Activated CD8-positive, alpha-beta memory T cell treated with anti-CD3 and anti-CD28 coated beads for 24 hours (primary cell): ENCODE data around the gene SMIM10.
"Not testable (repeated sequence)": the region's sequence is repeated elsewhere in the genome, so short reads cannot be mapped to it uniquely, and the experiment has no call there.

Source experiments
- DNase-seq: peaks from one replicate; pipeline ENCODE4 v3.0.0-alpha.2; 2020

SMIM10 gene

GRCh38 chrX:135015523-135016245 is 24.9 kb downstream of the SMIM10 start:
- no peak for DNase-seq

- DNase-seq: not testable (repeated sequence)
Measured at GRCh38 chrX:135019890-135020289, 29.1 kb downstream of the SMIM10 start.

DNA sequence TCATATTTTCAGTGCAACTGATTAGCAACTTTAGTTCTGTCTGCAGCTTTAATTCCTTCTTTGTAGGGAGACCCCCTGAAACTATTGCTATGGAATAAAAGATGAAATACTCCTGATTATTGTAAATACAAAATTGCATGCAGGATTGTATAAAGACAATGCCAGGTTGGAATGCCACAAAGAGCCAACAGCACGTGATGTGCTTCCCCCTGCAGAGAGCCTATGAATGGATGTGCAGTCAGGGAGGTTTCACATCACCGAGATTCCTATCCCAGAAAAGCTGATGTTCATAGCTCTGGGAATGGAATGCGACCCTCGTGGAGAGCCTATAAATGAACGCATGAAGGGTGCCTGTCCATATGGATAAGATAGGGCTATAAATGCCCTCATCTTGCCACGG is 33.0 kb downstream of the SMIM10 start:
- DNase-seq: not testable (repeated sequence)

DNA sequence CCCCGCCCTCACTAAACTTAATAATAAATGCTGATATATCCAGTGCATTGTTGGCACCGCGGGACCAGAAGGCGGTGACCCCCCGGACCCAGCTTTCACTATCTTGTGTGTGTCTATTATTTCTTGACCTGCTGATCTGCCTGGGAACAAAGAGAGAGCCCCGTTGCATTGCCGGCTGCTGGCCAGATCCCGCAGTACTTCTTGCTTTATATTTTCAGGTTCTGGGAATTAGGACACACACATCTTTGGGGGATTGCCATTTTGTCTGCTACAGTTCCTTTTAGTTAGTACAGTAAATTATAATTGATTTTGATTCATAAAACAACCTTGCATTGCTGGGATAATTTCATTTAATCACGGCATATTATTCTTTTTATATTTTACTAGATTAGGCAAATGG is 33.7 kb downstream of the SMIM10 start:
- no peak for DNase-seq

- DNase-seq: not testable (repeated sequence)
Measured at GRCh38 chrX:135030207-135030963, 39.6 kb downstream of the SMIM10 start.

DNA sequence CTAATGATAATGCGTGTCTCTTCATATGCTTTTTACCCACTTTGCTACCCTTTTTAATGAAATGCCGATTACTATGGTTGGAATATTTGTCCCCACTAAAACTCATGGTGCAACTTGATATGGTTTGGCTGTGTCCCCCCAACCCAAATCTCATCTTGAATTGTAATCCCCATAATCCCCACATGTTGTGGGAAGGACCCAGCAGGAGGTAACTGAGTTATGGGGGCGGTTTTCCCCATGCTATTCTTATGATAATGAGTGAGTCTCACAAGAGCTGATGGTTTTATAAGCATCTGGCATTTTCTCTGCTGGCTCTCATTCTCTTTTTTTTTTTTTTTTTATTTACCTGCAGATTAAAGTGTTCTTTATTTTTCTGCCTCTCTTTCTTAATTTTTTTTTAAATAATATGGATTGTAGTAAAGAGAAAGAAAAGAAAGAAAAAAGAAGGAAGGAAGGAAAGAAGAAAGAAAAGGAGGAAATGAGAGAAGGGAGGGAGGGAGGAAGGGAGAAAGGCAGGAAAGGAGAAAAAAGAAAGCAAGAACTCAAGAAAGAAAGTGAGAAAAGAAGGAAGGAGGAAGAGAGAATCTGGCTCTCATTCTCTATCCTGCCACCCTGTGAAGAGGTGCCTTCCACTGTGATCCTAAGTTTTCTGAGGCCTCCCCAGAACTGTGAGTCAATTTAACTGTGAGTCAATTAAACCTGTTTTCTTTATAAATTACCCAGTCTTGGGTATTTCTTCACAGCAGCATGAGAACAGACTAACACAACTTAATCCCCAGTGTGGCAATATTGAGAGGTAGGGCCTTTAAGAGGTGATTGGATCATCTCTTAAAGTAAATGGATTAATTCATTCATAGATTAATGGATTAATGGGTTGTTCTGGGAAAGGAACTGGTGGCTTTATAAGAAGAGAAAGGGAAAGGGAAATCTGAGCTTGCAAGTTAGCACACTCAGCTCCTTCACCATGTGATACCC is 50.6 kb downstream of the SMIM10 start:
- not testable (repeated sequence) for DNase-seq
